HepG2 (cell line): ENCODE data around the gene OR1I1. TPM values are rescaled to one million over a fixed set of nuclear protein-coding genes. Genes with fewer than 3 reads are reported as not detected.

Experiments
- ATAC-seq: fragments of 200-7000 bp; cut with Tn5 transposase; 3 replicates; pipeline ENCODE4 v1.9.1; 2020; ENCODE audit warnings: mild to moderate bottlenecking, moderate library complexity
- BruUV-seq: library from RNA; stranded (reverse); fragments of 400-500 nt; replicated peaks from 2 replicates; lab custom pipeline; 2021; lab: Mats Ljungman, UMichigan
- CTCF ChIA-PET: fragments of 300-600 bp; formaldehyde crosslinking; extraction: SDS; loops from one replicate; lab custom pipeline; 2021; ENCODE audit warnings: low total read pairs, inconsistent platforms, low intra/inter-chr PET ratio; lab: Yijun Ruan, JAX
- POLR2A ChIA-PET: fragments of 350-600 bp; sonication (Branson Sonifier 250); formaldehyde crosslinking; loops from one replicate; lab custom pipeline; 2020; ENCODE audit warnings: antibody characterized with exemption, inconsistent platforms; lab: Yijun Ruan, JAX
- DNase-seq: peaks from one replicate; pipeline ENCODE4 v3.0.0-alpha.2; 2015; ENCODE audit warnings: low spot score
- FAIRE-seq: peaks from 3 replicates; lab custom pipeline; 2011; peaks lifted over from hg19 to GRCh38; lab: Jason Lieb, UNC
- H2AFZ ChIP-seq: one replicate; pipeline ENCODE4 v1.6.1; 2011; ENCODE audit warnings: low read length, inconsistent platforms
- H3K27ac ChIP-seq: fragments of 300-600 bp; 3 replicates; pipeline ENCODE4 v1.8.0; 2011; ENCODE audit warnings: mixed run types, mild to moderate bottlenecking, mixed read lengths, low read length, inconsistent platforms; ENCODE audit not compliant: insufficient read depth; ENCODE audit errors: extremely low read length
- H3K27me3 ChIP-seq, 2 experiments: fragments of 200-600 bp in 1 of 2; 2 replicates in 1 of 2; 3 replicates in 1 of 2; pipeline versions ENCODE4 v1.6.0 to v1.8.0; 2011; ENCODE audit warnings: low read length in 2 of 2, mild to moderate bottlenecking in 2 of 2, moderate library complexity in 2 of 2, inconsistent platforms in 1 of 2; ENCODE audit not compliant: insufficient read depth in 2 of 2, control insufficient read depth in 1 of 2
- H3K36me3 ChIP-seq, 2 experiments: fragments of 200-600 bp in 1 of 2; replicated peaks in 1 of 2; 2 replicates in 1 of 2; 3 replicates in 1 of 2; pipeline versions ENCODE4 v1.5.1 to v1.8.0; 2011; ENCODE audit warnings: low read length in 2 of 2, inconsistent platforms in 1 of 2; ENCODE audit not compliant: insufficient read depth in 2 of 2, control insufficient read depth in 1 of 2
- H3K4me1 ChIP-seq: 2 replicates; pipeline ENCODE4 v1.5.1; 2012; ENCODE audit warnings: low read length, inconsistent platforms; ENCODE audit not compliant: insufficient read depth
- H3K4me2 ChIP-seq: 2 replicates; pipeline ENCODE4 v1.6.0; 2011; ENCODE audit warnings: low read depth, low read length, inconsistent platforms
- H3K4me3 ChIP-seq, 3 experiments: fragments of 200-600 bp in 1 of 3; sonication (generic), shearing (Covaris generic) in 1 of 3; replicated peaks in 1 of 3; 2 replicates each; pipeline ENCODE4 v1.5.1; 2011 to 2016; ENCODE audit warnings: low read length in 3 of 3, inconsistent platforms in 2 of 3, low read depth in 2 of 3, mild to moderate bottlenecking in 2 of 3, control low read depth in 1 of 3, mixed read lengths in 1 of 3; ENCODE audit not compliant: insufficient read depth in 1 of 3
- H3K79me2 ChIP-seq: one replicate; pipeline ENCODE4 v1.6.1; 2011; ENCODE audit warnings: low read length, inconsistent platforms; ENCODE audit not compliant: insufficient read depth
- H3K9ac ChIP-seq: 2 replicates; pipeline ENCODE4 v1.6.0; 2011; ENCODE audit warnings: mild to moderate bottlenecking, low read depth, low read length, inconsistent platforms; ENCODE audit not compliant: insufficient read depth
- H3K9me3 ChIP-seq: 2 replicates; pipeline ENCODE4 v1.5.1; 2012; ENCODE audit warnings: mild to moderate bottlenecking, low read length
- H4K20me1 ChIP-seq: 2 replicates; pipeline ENCODE4 v1.6.0; 2011; ENCODE audit warnings: inconsistent platforms, mild to moderate bottlenecking, low read length, moderate library complexity; ENCODE audit not compliant: insufficient read depth
- CREB1 ChIP-seq, 2 experiments: fragments of 450-650 bp in 1 of 2; IDR thresholded peaks; 2 replicates each; pipeline ENCODE4 v1.6.1; 2016 to 2017; ENCODE audit warnings: control low read depth in 1 of 2, mild to moderate bottlenecking in 1 of 2, missing compliant biosample characterization in 1 of 2, missing genetic modification characterization in 1 of 2
- PBX3 ChIP-seq: sonication (generic); formaldehyde crosslinking; IDR thresholded peaks from 2 replicates; pipeline ENCODE4 v1.8.1; 2023; ENCODE audit warnings: missing genetic modification reagents, inconsistent platforms, borderline replicate concordance
- ZBTB37 ChIP-seq: sonication (generic); formaldehyde crosslinking; IDR thresholded peaks from 2 replicates; pipeline ENCODE4 v1.4.0; 2020; ENCODE audit warnings: mild to moderate bottlenecking, missing genetic modification reagents
- ZNF431 ChIP-seq: sonication (generic); formaldehyde crosslinking; IDR thresholded peaks from 2 replicates; pipeline ENCODE4 v1.9.0; 2022; ENCODE audit warnings: missing genetic modification reagents, low read depth, mild to moderate bottlenecking, borderline replicate concordance
- WGBS: methylation state at CpG from one replicate; pipeline ENCODE4 v1.1.6; 2017; ENCODE audit warnings: low lambda C conversion rate; 5-methylcytosine and 5-hydroxymethylcytosine counted together
- in situ Hi-C: cut with HindIII; loops from 2 replicates; pipeline ENCODE4 v1.10.0; 2017; ENCODE audit warnings: low pct_unique_long_range_greater_than_20kb; ENCODE audit not compliant: extremely low pct_ligation_motif_present
- intact Hi-C: fragments of 100-400 bp; cut with micrococcal nuclease; formaldehyde crosslinking; loops from one replicate; pipeline ENCODE4 v1.10.0; 2022; ENCODE audit not compliant: unreplicated experiment
- polyA plus RNA-seq, 8 experiments: library from polyadenylated mRNA; depleted of rRNA in 3 of 8; stranded (reverse) in 7 of 8; unstranded in 1 of 8; fragments of >200 nt; fragmentation: Illumina TruSeq in 4 of 8; extraction: Trizol in 4 of 8; gene quantifications; 2 replicates each; pipeline versions ENCODE4 v1.2.1 to v1.2.3, GENCODE V29; 2011 to 2016; ENCODE audit warnings: low read depth in 4 of 8, missing spikeins in 1 of 8, mixed read lengths in 1 of 8; ENCODE audit not compliant: insufficient read depth in 1 of 8
- total RNA-seq, 5 experiments: library from RNA; depleted of rRNA; stranded (reverse); fragments of >200 nt; fragmentation: Illumina TruSeq; extraction: Trizol; gene quantifications; 2 replicates each; pipeline ENCODE4 v1.2.3, GENCODE V29; 2016; ENCODE audit warnings: low read depth in 1 of 5

OR1I1 gene
- total and polyA plus RNA-seq, 2 of the 13 experiments (the other 11 are each of a cell fraction or from before 2014, with no cell fraction given): not detected

GRCh38 chr19:15129856-15130585 is 48.0 kb downstream of the OR1I1 start:
- TF ChIP-seq ZNF431 (CRISPR knock-in tag): no peak
- TF ChIP-seq ZBTB37: no peak
- TF ChIP-seq CREB1 (IDR thresholded peaks at IDR 0.05): 0 out of 2 replicates have a peak, but pooled peaks have one; percentile 25
- no peak for TF ChIP-seq CREB1 (CRISPR knock-in tag; IDR thresholded peaks at IDR 0.05)
- no peak for TF ChIP-seq PBX3 (CRISPR knock-in tag)
- Histone ChIP-seq H3K9me3 (no peaks in the 10 kb centered on the region), H2AFZ (no peak overlapping the region), H3K4me2 (no peak overlapping the region), H3K79me2 (no peaks in the 10 kb centered on the region), H3K36me3 (no peaks in the 10 kb centered on the region), H4K20me1 (no peaks in the 10 kb centered on the region), H3K9ac (no peak overlapping the region), H3K4me1 (peaks cover 8% of the 10 kb centered on the region), H3K27me3 (peaks cover 0 to 6% of the 10 kb centered on the region in 2 experiments; a peak in 2 of 5 replicates), H3K27ac (no peak overlapping the region), H3K4me3 (no peak overlapping the region)
- CTCF ChIA-PET: no interaction called here
- BruUV-seq: no TSS peak
- intact Hi-C loops (no loop called here), in situ Hi-C loops (no loop called here)
- ATAC-seq: no peak
- no peak for FAIRE-seq
- POLR2A ChIA-PET: no interaction called here
- DNase-seq: no peak
- WGBS: 28% methylated on average over 16 of the region's 16 CpGs
